Measurements from ENCODE around the gene MEIG1.

- TF ChIP-seq CTCF (IDR thresholded peaks at IDR 0.05; ENCODE audit: poor library complexity, severe bottlenecking) (no peak), POLR2AphosphoS5 (IDR thresholded peaks at IDR 0.05) (no peak), EP300 (conservative IDR thresholded peaks at IDR 0.05; ENCODE audit: poor library complexity, severe bottlenecking) (no peak), EZH2 (IDR thresholded peaks at IDR 0.05; ENCODE audit: borderline replicate concordance, insufficient read depth, low read length, poor library complexity, severe bottlenecking) (no peak)
Measured at GRCh38 chr10:14930610-14931009, 28.6 kb upstream of the MEIG1 start.
